Glutamatergic neuron (in vitro differentiated cells): ENCODE results near the gene PREP. TPM values are rescaled to one million over a fixed set of nuclear protein-coding genes. Genes with fewer than 3 reads are reported as not detected.
A peak's percentile ranks its signal among the peaks of the same experiment; 100 is the strongest.

Experiments used
- DNase-seq: peaks from one replicate; pipeline ENCODE4 v3.0.0; 2022
- H3K27ac Mint-ChIP-seq: one replicate; pipeline ENCODE4 v1.8.0; 2020; ENCODE audit warnings: mild to moderate bottlenecking, mixed read lengths, inconsistent platforms; ENCODE audit not compliant: unreplicated experiment
- H3K27me3 Mint-ChIP-seq: one replicate; pipeline ENCODE4 v1.8.0; 2020; ENCODE audit warnings: mild to moderate bottlenecking, moderate library complexity, mixed read lengths, inconsistent platforms; ENCODE audit not compliant: unreplicated experiment
- H3K36me3 Mint-ChIP-seq: one replicate; pipeline ENCODE4 v1.8.0; 2020; ENCODE audit warnings: mild to moderate bottlenecking, mixed read lengths, inconsistent platforms; ENCODE audit not compliant: unreplicated experiment
- H3K4me1 Mint-ChIP-seq: one replicate; pipeline ENCODE4 v1.8.0; 2020; ENCODE audit warnings: mild to moderate bottlenecking, low read depth, mixed read lengths, inconsistent platforms; ENCODE audit not compliant: unreplicated experiment
- H3K4me3 Mint-ChIP-seq: one replicate; pipeline ENCODE4 v1.8.0; 2020; ENCODE audit warnings: mild to moderate bottlenecking, mixed read lengths, inconsistent platforms; ENCODE audit not compliant: unreplicated experiment
- H3K9me3 Mint-ChIP-seq: one replicate; pipeline ENCODE4 v1.8.0; 2020; ENCODE audit warnings: mild to moderate bottlenecking, moderate library complexity, mixed read lengths, inconsistent platforms; ENCODE audit not compliant: unreplicated experiment
- total RNA-seq: library from RNA; stranded (reverse); fragmentation: NEBNext Ultra II Directional; extraction: Animal tissue kit (Norgen Biotek cat#: 25700); gene quantifications from one replicate; pipeline ENCODE4 v1.2.1, GENCODE V29; 2021; ENCODE audit not compliant: unreplicated experiment
- TF ChIP-seq, protein P1 (sequence below): fragments of 200-600 bp; sonication (generic); IDR thresholded peaks from one replicate; pipeline ENCODE4 v1.5.0; 2021; ENCODE audit not compliant: partially characterized antibody, unreplicated experiment

The PREP gene
- total RNA-seq, 1 donor from 2014 or later: 206 TPM

DNA sequence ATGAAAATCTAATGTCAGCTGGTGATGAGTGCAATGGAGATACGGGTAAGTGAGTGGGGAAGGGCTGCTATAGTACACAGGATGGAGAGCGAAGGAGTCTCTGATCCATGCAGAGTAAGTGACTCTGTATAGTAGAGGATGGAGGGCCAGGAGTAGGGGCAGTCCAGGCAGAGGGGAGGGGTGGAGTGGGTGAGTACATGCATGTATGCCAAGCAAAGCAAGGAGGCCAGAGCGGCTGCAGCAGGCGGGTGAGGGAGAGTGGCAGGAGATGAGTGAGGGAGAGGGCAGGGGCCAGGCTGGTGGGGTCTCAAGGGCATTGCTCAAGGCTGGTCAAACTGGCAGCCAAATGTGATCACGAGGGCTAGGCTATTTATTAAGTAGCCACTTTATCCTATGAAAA, 94.0 kb downstream of the PREP start:
- H3K36me3 Mint-ChIP-seq: peaks cover 6% of the 10 kb centered on the region
- no peak for DNase-seq
- peaks cover 3% of the 10 kb centered on the region for H3K27me3 Mint-ChIP-seq
- H3K27ac Mint-ChIP-seq: peak overlapping the region; percentile 11
- H3K4me1 Mint-ChIP-seq: peaks cover 20% of the 10 kb centered on the region
- TF ChIP-seq, protein P1, sequence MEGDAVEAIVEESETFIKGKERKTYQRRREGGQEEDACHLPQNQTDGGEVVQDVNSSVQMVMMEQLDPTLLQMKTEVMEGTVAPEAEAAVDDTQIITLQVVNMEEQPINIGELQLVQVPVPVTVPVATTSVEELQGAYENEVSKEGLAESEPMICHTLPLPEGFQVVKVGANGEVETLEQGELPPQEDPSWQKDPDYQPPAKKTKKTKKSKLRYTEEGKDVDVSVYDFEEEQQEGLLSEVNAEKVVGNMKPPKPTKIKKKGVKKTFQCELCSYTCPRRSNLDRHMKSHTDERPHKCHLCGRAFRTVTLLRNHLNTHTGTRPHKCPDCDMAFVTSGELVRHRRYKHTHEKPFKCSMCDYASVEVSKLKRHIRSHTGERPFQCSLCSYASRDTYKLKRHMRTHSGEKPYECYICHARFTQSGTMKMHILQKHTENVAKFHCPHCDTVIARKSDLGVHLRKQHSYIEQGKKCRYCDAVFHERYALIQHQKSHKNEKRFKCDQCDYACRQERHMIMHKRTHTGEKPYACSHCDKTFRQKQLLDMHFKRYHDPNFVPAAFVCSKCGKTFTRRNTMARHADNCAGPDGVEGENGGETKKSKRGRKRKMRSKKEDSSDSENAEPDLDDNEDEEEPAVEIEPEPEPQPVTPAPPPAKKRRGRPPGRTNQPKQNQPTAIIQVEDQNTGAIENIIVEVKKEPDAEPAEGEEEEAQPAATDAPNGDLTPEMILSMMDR: no peak
- H3K4me3 Mint-ChIP-seq: no peak overlapping the region
- H3K9me3 Mint-ChIP-seq: peaks cover 7% of the 10 kb centered on the region

DNA sequence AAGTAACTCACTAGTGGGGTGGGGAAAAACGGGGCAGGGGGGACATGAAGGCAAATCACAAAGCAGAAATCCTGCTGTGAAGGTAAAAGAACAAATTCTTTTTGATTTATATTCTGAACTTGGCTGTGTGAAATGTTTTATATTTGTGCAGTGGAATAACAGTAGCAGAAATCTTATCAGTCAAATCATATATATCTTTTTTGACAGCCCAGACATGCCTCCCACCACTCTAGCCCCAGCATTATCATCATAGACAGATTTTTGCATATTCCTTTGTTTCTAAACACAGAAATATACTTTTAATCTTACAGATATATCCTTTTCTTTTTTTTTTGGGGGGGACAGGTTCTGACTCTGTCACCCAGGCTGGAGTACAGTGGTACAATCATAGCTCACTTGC, 97.4 kb downstream of the PREP start:
- DNase-seq: no peak
- Mint-ChIP-seq H3K27ac (no peak overlapping the region), H3K4me1 (peaks cover 14% of the 10 kb centered on the region), H3K36me3 (peaks cover 25% of the 10 kb centered on the region), H3K4me3 (no peak overlapping the region), H3K27me3 (peaks cover 4% of the 10 kb centered on the region), H3K9me3 (peaks cover 8% of the 10 kb centered on the region)
- TF ChIP-seq, protein P1: no peak

DNA sequence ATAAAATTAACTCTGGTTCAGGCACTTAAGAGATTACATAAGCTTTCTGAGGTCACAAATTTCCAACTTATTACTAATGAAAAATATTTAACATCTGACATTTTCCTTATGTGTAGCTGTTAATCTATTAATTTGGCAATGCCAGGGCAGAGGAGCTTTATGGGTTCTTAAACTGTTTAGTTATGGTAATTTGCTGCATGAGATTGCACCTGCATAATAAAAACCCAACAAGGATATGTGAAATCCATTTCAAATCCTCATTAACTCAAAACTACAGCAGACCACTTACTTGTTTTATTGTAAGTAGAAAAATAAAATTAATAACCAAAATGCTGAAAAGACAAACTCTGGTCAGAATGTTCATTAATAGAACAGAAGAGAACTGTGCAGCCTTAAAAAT, 98.1 kb downstream of the PREP start:
- TF ChIP-seq, protein P1: no peak
- peak overlapping the region; percentile 45 for H3K27ac Mint-ChIP-seq

DNA sequence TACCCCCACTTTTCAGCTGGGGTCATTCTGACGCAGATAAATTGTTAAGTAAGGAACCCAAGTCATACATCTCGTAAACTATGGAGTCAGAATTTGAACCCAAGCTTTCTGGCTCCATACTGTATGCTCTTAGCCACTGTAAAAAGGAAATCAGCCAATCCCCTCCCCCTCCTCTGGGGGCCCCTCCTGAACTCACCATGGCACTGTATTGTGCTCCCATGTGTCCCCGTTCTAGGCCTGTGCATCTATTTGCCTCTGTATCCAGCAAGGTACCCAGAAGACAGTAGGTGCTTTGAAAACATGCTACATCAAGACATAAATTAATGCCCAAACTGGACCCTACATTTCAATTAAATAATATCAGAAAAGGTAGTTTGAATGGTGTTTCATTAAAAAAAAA, 98.5 kb downstream of the PREP start:
- TF ChIP-seq, protein P1: no peak
- no peak for DNase-seq
- Mint-ChIP-seq H3K27ac (no peak overlapping the region), H3K36me3 (peaks cover 25% of the 10 kb centered on the region), H3K4me3 (no peak overlapping the region), H3K27me3 (peaks cover 4% of the 10 kb centered on the region), H3K4me1 (peaks cover 15% of the 10 kb centered on the region), H3K9me3 (peaks cover 8% of the 10 kb centered on the region)

More for the DNA sequence above, 98.1 kb downstream of the PREP start:
- Mint-ChIP-seq H3K27me3 (peaks cover 4% of the 10 kb centered on the region), H3K36me3 (peaks cover 25% of the 10 kb centered on the region), H3K4me3 (no peak overlapping the region), H3K9me3 (peaks cover 8% of the 10 kb centered on the region), H3K4me1 (peaks cover 15% of the 10 kb centered on the region)
- no peak for DNase-seq

DNA sequence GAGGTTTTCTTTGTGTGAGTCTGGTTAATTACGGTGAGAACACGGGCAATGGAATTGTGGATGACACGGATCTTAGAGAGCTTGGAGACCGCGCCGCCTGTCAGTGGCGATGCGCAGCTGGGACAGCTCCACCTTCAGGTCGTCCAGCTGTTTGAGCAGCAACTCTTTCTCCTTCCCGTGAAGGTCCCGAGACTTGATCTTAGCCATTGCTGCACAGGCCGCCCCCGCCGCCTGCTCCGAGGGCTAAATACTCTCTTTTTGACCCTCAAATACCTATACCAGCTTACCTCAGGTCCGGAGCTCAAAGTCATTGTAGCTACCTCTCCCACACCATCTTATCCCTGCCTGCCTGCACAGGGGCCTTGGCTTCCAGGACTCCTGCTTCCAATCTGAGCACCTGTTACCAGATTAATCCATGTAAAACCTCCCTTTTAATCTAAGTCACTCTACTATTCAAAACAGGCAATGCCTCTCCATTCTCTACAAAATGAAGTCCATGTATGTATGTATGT, 100.2 kb downstream of the PREP start:
- Mint-ChIP-seq H3K4me3 (no peak overlapping the region), H3K9me3 (peaks cover 6% of the 10 kb centered on the region), H3K27ac (peak overlapping the region; percentile 76), H3K4me1 (peaks cover 14% of the 10 kb centered on the region), H3K36me3 (peaks cover 25% of the 10 kb centered on the region), H3K27me3 (peaks cover 4% of the 10 kb centered on the region)
- no peak for DNase-seq
- TF ChIP-seq, protein P1: no peak
